NCI-H345 treated with DMSO at 0.1 percent for 48 hours (cell line): Measurements from ENCODE around the gene DNM1.
"Not testable (repeated sequence)": the region's sequence is repeated elsewhere in the genome, so short reads cannot be mapped to it uniquely, and the experiment has no call there.

ENCODE experiments used
- DNase-seq: peaks from one replicate; lab custom pipeline; 2025; ENCODE audit not compliant: unreplicated experiment; lab: John Stamatoyannopoulos, UW

The DNM1 gene

GRCh38 chr9:128222880-128223670 is 19.9 kb downstream of the DNM1 start:
- DNase-seq = no peak

GRCh38 chr9:128224877-128225276 is 21.7 kb downstream of the DNM1 start:
- DNase-seq = no peak

DNA sequence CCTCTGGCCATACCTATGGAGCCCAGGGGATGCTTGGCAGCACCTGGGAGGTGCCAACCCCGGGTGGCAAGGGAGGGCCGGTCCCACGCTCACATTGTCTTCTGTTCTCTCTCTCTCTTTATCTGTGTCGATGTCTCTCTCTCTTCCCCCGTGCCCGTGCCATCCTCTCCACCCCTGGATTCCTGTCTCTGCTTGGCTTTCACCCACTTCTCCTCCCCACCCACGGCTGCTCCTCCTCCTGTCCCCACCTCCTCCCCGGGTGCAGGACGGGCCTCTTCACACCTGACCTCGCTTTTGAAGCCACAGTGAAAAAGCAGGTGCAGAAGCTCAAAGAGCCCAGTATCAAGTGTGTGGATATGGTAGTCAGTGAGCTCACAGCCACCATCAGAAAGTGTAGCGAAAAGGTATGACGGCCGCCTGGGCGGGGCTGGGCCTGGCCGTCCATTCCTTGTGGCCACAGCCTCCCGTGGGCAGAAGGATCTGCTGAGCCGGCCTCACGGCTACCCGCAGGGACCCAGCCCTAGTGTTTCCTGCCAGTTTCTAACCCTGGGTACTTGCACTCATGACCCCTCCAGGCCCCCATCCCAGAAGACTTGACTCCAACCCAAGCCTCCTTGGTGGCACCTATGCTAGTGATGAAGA is 22.7 kb downstream of the DNM1 start:
- DNase-seq = no peak

DNA sequence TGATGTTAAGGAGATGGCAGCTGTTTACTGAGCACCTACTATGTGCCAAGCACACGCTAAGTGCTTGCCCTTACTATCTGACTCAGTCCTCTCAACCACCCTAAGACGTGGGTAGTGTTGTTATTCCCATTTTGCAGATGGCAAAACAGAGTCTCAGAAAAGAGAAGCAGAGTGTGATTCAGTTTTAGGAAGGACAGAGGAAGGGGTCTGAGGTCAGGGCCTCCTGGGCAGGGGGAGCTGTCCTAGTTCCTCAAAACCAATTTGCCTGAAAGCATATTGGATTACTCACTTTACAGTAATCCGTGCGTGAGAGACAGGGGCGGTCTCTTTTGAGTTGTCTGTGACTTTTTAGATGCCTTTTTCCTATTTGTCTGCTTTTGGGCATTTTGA is 23.2 kb downstream of the DNM1 start:
- no peak for DNase-seq

DNA sequence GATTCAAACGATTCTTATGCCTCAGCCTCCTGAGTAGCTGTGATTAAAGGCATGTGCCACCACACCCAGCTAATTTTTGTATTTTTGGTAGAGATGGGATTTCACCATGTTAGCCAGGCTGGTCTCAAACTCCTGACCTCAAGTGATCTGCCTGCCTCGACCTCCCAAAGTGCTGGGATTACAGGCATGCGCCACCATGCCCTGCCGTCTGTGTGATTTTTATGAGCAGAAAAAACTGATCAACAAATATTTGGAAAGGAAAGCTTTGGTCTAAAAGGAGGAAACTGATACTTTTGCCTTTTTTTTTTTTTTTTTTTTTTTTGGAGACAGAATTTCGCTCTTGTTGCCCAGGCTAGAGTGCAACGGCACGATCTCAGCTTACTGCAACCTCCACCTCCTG is 27.7 kb downstream of the DNM1 start:
- not testable (repeated sequence) for DNase-seq

- no peak for DNase-seq
Measured at GRCh38 chr9:128231638-128232527, 28.7 kb downstream of the DNM1 start.

DNA sequence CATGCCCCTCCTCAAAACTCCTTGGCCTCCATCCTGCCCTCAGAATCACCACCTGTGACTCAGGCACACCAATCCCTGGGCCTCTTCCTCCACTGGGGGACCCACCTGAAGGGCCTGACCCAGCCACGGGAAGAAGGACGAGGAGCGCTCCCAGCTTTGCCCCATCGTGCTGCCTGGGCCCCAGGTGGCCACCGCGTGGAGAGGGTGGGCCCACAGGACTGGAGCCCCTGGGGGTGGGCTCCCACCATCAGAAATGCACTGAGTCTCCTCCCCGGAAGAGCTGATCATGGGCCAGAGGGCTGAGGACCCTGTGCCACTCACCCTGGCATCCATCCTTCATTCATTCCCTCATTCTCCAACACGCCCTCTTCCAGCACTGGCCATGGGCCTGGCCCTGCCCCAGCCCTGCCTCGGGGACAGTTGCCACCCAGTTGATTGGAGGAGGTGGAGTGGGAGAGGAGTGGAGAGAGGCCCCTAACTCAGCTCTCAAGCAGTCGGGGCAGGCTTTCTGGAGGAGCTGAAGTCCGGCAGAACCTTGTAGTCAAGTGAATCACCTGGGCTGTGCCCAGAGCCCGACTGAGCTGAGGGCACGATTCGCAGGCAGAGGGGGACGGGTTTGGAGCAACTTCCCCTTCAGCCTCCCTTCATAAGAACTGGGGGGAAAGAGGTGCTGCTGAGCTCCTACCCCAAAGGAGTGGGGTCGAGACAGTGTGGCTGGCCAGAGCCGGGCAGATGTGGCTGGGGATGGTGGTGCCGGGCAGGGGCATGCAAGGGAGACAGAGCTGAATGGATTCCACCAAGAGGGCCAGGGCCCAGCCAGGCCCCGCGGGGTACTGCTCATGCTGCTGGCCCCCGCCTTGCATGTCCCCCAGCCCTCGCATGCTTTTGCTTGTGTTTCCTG is 29.6 kb downstream of the DNM1 start:
- no peak for DNase-seq

DNA sequence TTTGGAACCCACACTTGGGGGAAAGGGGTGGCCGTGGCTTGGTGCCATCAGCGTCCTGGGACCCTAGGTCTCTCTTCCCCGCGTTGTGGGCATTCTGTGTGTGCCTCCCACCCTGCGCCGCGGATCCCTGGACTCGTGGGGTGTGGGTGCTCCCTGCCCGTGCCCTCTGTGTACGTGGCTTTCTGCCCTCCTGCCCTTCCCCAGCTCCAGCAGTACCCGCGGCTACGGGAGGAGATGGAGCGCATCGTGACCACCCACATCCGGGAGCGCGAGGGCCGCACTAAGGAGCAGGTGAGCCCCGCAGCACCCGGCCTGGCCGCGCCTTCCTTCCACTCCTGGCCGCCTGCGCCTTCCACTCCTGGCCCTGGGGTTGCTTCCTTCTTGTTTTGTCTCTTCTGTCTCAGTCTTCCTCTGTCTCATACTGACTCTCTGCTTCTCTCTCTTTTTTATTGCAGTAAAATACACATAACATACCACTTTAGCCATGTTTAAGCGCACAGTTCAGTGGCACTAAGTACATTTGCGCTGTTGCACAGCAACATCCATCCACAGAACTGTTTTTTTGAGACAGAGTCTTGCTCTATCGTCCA is 30.7 kb downstream of the DNM1 start:
- no peak for DNase-seq

DNA sequence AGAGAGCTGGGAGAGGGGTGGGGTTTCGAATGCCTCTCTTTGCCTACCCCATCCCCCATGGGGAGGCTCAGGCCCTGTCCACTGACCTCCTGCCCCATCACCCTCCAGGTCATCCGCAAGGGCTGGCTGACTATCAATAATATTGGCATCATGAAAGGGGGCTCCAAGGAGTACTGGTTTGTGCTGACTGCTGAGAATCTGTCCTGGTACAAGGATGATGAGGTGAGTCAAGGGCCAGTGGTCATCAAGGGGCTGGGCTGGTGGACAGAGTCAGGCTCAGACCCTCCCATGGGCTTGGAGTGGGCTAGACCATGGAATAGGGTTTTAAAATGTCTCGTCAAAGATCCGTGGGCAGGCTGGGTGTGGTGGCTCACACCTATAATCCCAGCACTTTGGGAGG is 38.9 kb downstream of the DNM1 start:
- DNase-seq = no peak

DNA sequence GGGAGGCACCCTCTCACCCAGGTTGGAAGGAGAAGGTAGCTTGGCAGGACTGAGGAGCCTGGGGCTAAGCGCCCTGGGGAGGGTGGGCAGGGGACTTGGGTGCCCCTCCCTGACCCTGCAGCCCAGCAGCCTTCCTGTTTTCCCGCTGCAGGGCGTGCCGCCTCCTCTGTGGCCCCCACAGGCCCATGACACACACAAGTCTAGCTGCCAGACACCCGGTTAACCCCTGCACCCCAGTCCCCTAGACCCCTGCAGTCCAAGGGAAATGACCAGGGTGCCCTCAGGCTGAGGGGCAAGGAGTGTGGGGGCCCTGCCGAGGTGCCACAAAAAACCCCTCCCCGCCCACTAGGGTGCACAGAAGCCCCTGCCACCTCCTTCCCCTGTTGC is 39.6 kb downstream of the DNM1 start:
- no peak for DNase-seq

- DNase-seq = no peak
Measured at GRCh38 chr9:128243215-128244018, 40.2 kb downstream of the DNM1 start.

DNA sequence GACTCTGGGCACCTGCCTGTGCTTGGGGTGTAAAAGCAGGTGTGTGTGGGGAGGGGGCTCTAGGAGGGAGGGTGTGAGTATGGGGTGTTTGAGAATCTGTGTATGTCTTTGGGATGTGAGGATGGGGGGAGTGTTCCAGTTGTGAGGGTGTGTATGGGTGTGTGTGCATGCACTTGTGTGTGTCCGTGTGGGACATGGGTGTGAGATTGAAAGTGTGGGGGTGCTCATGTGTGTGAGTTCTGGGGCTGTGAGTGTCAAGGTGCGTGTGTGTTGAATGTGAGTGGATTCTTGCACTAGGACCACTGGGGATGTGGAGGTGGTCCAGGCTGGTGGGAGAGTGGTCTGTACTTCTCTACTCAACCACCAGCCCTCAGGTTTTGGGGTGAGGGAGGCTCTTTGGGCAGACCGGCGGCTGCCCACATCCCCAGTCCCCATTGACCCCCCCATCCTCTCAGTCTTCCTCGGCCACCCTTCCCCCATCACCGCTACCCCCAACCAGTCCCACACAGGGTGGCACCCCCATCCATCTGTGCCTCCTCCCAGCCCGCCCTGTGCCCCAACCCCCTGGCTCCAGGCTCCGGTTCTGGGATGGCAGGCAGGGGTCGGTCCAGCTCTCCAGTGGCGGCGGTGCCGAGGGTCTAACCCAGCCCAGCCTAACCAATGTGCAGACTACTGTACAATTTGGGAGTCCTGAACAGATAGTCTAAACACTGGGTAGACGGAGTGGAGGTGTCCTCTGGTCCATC is 41.1 kb downstream of the DNM1 start:
- DNase-seq = no peak

DNA sequence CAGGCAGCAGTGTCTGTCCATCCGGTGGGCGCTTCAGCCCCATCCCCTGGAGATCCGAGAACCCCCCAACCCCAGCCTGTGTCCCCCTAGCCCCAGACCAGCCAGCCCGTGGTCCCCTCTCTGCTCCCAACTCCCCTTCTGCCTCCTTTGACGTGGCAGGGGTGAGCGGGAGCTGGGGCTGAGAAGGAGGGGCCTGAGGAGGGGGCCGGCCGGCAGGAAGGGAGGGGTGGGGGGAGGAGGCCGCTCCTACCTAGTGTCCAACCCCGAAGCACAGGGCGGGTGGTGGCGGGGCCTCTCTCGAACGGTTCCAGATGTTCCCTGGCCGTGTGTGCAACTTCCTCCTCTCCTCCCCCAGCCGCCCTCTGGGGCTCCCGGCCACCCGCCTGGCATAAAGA is 41.7 kb downstream of the DNM1 start:
- DNase-seq = no peak

GRCh38 chr9:128245421-128246151 is 42.4 kb downstream of the DNM1 start:
- DNase-seq = no peak

DNA sequence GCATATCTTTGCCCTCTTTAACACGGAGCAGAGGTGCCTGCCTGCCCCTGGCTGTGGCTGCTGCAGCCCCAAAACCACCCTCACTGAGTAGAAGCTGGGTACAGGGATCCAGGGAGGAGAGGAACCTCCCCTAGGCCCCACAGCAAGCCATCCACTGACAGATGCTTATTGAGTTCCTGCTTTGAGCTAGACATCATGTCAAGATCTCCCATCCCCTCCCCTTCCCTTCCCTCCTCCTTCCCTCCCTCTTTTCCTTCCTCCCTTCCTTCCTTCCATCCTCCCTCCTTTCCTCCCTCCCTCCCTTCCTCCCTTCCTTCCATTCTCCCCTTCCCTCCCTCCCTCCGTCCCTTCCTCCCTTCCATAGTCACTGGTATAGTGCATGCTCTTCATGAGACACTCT is 43.3 kb downstream of the DNM1 start:
- DNase-seq = no peak

DNA sequence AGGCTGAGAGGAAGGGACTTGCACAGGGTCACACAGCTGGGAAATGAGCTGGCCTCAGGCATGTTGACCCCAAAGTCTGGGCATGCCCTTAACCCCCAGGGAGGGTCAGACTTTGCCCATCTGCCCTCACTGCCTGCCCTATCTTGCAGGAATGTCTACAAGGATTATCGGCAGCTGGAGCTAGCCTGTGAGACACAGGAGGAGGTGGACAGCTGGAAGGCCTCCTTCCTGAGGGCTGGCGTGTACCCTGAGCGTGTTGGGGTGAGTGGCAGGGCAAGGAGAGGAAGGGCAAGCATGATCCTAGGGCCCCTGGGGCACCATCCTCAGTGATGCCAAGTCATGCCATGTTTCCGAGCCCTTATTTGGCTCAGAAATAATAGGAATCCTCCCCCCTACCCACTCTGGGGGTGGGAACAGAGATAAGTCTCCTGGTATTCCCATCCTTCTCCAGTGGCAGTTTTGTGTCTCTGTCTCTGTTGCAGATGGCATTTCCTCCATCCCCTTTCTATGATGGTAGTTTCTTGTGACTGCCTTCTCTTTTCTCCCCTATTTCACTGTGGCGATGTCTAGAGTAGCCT is 44.1 kb downstream of the DNM1 start:
- no peak for DNase-seq

- no peak for DNase-seq
Measured at GRCh38 chr9:128249558-128249907, 46.4 kb downstream of the DNM1 start.
